ENCODE data around the gene ZC3H12A.

GRCh38 chr1:37453647-37454046 lies 20.7 kb upstream of the ZC3H12A start:
- no peak for TF ChIP-seq POLR2A (IDR thresholded peaks at IDR 0.05)
- TF ChIP-seq, protein P1, sequence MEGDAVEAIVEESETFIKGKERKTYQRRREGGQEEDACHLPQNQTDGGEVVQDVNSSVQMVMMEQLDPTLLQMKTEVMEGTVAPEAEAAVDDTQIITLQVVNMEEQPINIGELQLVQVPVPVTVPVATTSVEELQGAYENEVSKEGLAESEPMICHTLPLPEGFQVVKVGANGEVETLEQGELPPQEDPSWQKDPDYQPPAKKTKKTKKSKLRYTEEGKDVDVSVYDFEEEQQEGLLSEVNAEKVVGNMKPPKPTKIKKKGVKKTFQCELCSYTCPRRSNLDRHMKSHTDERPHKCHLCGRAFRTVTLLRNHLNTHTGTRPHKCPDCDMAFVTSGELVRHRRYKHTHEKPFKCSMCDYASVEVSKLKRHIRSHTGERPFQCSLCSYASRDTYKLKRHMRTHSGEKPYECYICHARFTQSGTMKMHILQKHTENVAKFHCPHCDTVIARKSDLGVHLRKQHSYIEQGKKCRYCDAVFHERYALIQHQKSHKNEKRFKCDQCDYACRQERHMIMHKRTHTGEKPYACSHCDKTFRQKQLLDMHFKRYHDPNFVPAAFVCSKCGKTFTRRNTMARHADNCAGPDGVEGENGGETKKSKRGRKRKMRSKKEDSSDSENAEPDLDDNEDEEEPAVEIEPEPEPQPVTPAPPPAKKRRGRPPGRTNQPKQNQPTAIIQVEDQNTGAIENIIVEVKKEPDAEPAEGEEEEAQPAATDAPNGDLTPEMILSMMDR (IDR thresholded peaks at IDR 0.05): no peak
